SK-N-SH (cell line): Measurements from ENCODE around the gene SLC37A1. TPM values are rescaled to one million over a fixed set of nuclear protein-coding genes. Genes with fewer than 3 reads are reported as not detected.

Experiments used
- CTCF ChIA-PET: fragments of 300-600, 350-600 bp; formaldehyde crosslinking; extraction: SDS; loops from one replicate; lab custom pipeline; 2021; lab: Yijun Ruan, JAX
- POLR2A ChIA-PET: fragments of 350-600 bp; sonication (Branson Sonifier 250); formaldehyde crosslinking; extraction: SDS; loops from one replicate; lab custom pipeline; 2020; ENCODE audit warnings: antibody characterized with exemption, inconsistent platforms; lab: Yijun Ruan, JAX
- DNase-seq: peaks from one replicate; pipeline ENCODE4 v3.0.0; 2012
- H2AFZ ChIP-seq: fragments of 200-600 bp; sonication (generic); 2 replicates; pipeline ENCODE4 v1.8.1; 2016; ENCODE audit warnings: antibody characterized with exemption, mild to moderate bottlenecking, low read depth
- H3F3A ChIP-seq: fragments of 200-600 bp; sonication (generic); replicated peaks from 2 replicates; pipeline ENCODE3; 2016; ENCODE audit warnings: antibody characterized with exemption, mild to moderate bottlenecking; ENCODE audit not compliant: insufficient read depth
- H3K27ac ChIP-seq, 2 experiments: fragments of 200-500 bp in 1 of 2; fragments of 200-600 bp in 1 of 2; sonication (Bioruptor generic) in 1 of 2; sonication (generic), shearing (Covaris generic) in 1 of 2; 2 replicates each; pipeline versions ENCODE4 v1.5.1 to v1.6.1; 2014 to 2016; ENCODE audit warnings: low read depth in 2 of 2, inconsistent platforms in 1 of 2, low read length in 1 of 2, mild to moderate bottlenecking in 1 of 2, mixed read lengths in 1 of 2
- H3K27me3 ChIP-seq: fragments of 200-600 bp; sonication (generic), shearing (Covaris generic); 2 replicates; pipeline ENCODE4 v1.6.1; 2016; ENCODE audit warnings: mixed run types; ENCODE audit not compliant: insufficient read depth
- H3K36me3 ChIP-seq, 2 experiments: fragments of 200-500 bp in 1 of 2; fragments of 200-600 bp in 1 of 2; sonication (Bioruptor generic) in 1 of 2; sonication (generic) in 1 of 2; replicated peaks in 1 of 2; 2 replicates each; pipeline versions ENCODE3 to v1.5.1; 2014 to 2016; ENCODE audit warnings: low read length in 1 of 2, mild to moderate bottlenecking in 1 of 2; ENCODE audit not compliant: insufficient read depth in 2 of 2, control insufficient read depth in 1 of 2
- H3K4me1 ChIP-seq, 2 experiments: fragments of 200-500 bp in 1 of 2; fragments of 200-600 bp in 1 of 2; sonication (Bioruptor generic) in 1 of 2; sonication (generic), shearing (Covaris generic) in 1 of 2; 2 replicates each; pipeline versions ENCODE4 v1.5.1 to v1.6.1; 2014 to 2016; ENCODE audit warnings: low read depth in 1 of 2, low read length in 1 of 2, mixed run types in 1 of 2; ENCODE audit not compliant: insufficient read depth in 2 of 2, control insufficient read depth in 1 of 2
- H3K4me2 ChIP-seq: fragments of 200-600 bp; sonication (generic), shearing (Covaris generic); 2 replicates; pipeline ENCODE4 v1.6.1; 2017; ENCODE audit warnings: mixed run types
- H3K4me3 ChIP-seq, 2 experiments: fragments of 200-500 bp in 1 of 2; fragments of 200-600 bp in 1 of 2; sonication (Bioruptor generic) in 1 of 2; sonication (generic), shearing (Covaris generic) in 1 of 2; 2 replicates each; pipeline versions ENCODE4 v1.5.1 to v1.8.1; 2014 to 2016; ENCODE audit warnings: low read depth in 2 of 2, inconsistent platforms in 1 of 2, low read length in 1 of 2, mild to moderate bottlenecking in 1 of 2, mixed read lengths in 1 of 2, moderate library complexity in 1 of 2
- H3K79me2 ChIP-seq: fragments of 200-600 bp; sonication (generic); 2 replicates; pipeline ENCODE4 v1.8.1; 2017; ENCODE audit warnings: mild to moderate bottlenecking; ENCODE audit not compliant: insufficient read depth
- H3K9ac ChIP-seq: fragments of 200-600 bp; sonication (generic); 2 replicates; pipeline ENCODE4 v1.6.1; 2017; ENCODE audit warnings: mixed run types
- H3K9me2 ChIP-seq: fragments of 200-600 bp; sonication (generic); 2 replicates; pipeline ENCODE4 v1.6.1; 2017; ENCODE audit warnings: mixed run types
- H3K9me3 ChIP-seq: fragments of 200-600 bp; sonication (generic); 2 replicates; pipeline ENCODE4 v1.6.1; 2017; ENCODE audit warnings: mixed run types, mild to moderate bottlenecking, moderate library complexity
- H4K20me1 ChIP-seq: fragments of 200-600 bp; sonication (generic); 2 replicates; pipeline ENCODE4 v1.6.1; 2017; ENCODE audit warnings: mild to moderate bottlenecking, mixed run types; ENCODE audit not compliant: insufficient read depth
- CHD2 ChIP-seq: fragments of 150-350 bp; IDR thresholded peaks from 2 replicates; pipeline ENCODE4 v1.6.1; 2018; ENCODE audit warnings: low read length; ENCODE audit not compliant: partially characterized antibody
- ELF1 ChIP-seq: IDR thresholded peaks from 2 replicates; pipeline ENCODE4 v1.4.0; 2012
- EZH2phosphoT487 ChIP-seq: fragments of 200-600 bp; sonication (generic); IDR thresholded peaks from 2 replicates; pipeline ENCODE4 v1.6.1; 2017; ENCODE audit warnings: low read depth, mixed run types, mild to moderate bottlenecking, antibody characterized with exemption, moderate library complexity, borderline replicate concordance
- FOSL2 ChIP-seq: IDR thresholded peaks from 2 replicates; pipeline ENCODE4 v1.4.0; 2012; ENCODE audit warnings: low read depth, mild to moderate bottlenecking, moderate library complexity, borderline replicate concordance
- FOXJ3 ChIP-seq: sonication (generic); formaldehyde crosslinking; IDR thresholded peaks from 2 replicates; pipeline ENCODE4 v1.5.1; 2020; ENCODE audit warnings: mild to moderate bottlenecking, missing genetic modification reagents
- GABPA ChIP-seq: IDR thresholded peaks from 2 replicates; pipeline ENCODE4 v1.4.0; 2012; ENCODE audit warnings: low read depth, mild to moderate bottlenecking
- GATA2 ChIP-seq: sonication (generic); formaldehyde crosslinking; IDR thresholded peaks from 2 replicates; pipeline ENCODE4 v1.5.0; 2020; ENCODE audit warnings: mild to moderate bottlenecking, missing genetic modification reagents
- JUND ChIP-seq: IDR thresholded peaks from 2 replicates; pipeline ENCODE4 v1.4.0; 2012
- POLR2AphosphoS5 ChIP-seq: IDR thresholded peaks from 2 replicates; pipeline ENCODE4 v1.6.1; 2012; ENCODE audit warnings: low read depth, low read length
- RAD21 ChIP-seq: IDR thresholded peaks from 2 replicates; pipeline ENCODE4 v1.6.1; 2012; ENCODE audit warnings: mild to moderate bottlenecking, low read length
- REST ChIP-seq: IDR thresholded peaks from 2 replicates; pipeline ENCODE4 v1.6.1; 2012; ENCODE audit warnings: mild to moderate bottlenecking, low read depth, low read length, moderate library complexity
- RXRA ChIP-seq: IDR thresholded peaks from 2 replicates; pipeline ENCODE4 v1.4.0; 2012; ENCODE audit warnings: low read depth, mild to moderate bottlenecking, borderline replicate concordance
- SIN3A ChIP-seq: IDR thresholded peaks from 2 replicates; pipeline ENCODE4 v1.6.1; 2012; ENCODE audit warnings: low read depth, mild to moderate bottlenecking, low read length, moderate library complexity, borderline replicate concordance
- USF1 ChIP-seq: IDR thresholded peaks from 2 replicates; pipeline ENCODE4 v1.4.0; 2012; ENCODE audit warnings: low read depth, borderline replicate concordance
- WGBS: methylation state at CpG from one replicate; pipeline ENCODE4 v1.1.6; 2017; ENCODE audit warnings: low lambda C conversion rate; 5-methylcytosine and 5-hydroxymethylcytosine counted together
- polyA plus RNA-seq, 3 experiments: library from polyadenylated mRNA; depleted of rRNA; stranded (reverse); fragments of >200 nt; gene quantifications; 2 replicates each; pipeline ENCODE4 v1.2.3, GENCODE V29; 2012

The SLC37A1 gene
- polyA plus RNA-seq, 1 of the 3 experiments (the other 2 are of a cell fraction): 2.8 TPM

GRCh38 chr21:42480736-42481135 is 32.9 kb upstream of the SLC37A1 start (continued):
- TF ChIP-seq GABPA: no peak
- TF ChIP-seq POLR2AphosphoS5: no peak
- no peak for TF ChIP-seq FOSL2

GRCh38 chr21:42481169-42481568 is 32.5 kb upstream of the SLC37A1 start:
- Histone ChIP-seq H3F3A (no peaks in the 10 kb centered on the region), H3K4me3 (no peak overlapping the region), H4K20me1 (no peaks in the 10 kb centered on the region), H3K9ac (no peak overlapping the region), H3K4me1 (no peaks in the 10 kb centered on the region; a peak in 1 of 4 replicates), H3K9me3 (no peaks in the 10 kb centered on the region), H2AFZ (no peak overlapping the region), H3K4me2 (no peak overlapping the region), H3K79me2 (no peaks in the 10 kb centered on the region), H3K27ac (no peak overlapping the region), H3K27me3 (no peaks in the 10 kb centered on the region; the same call in 1 of the 2 replicates), H3K36me3 (no peaks in the 10 kb centered on the region), H3K9me2 (no peaks in the 10 kb centered on the region; the same call in 1 of the 2 replicates)
- ChIA-PET CTCF (interaction anchor here (1.0 kb wide), 1 partner anchor 14 kb away, joined by 3 read pairs; no protein-coding TSS in a partner anchor), POLR2A (no interaction called here)
- 60% methylated on average over 4 of the region's 4 CpGs for WGBS
- TF ChIP-seq JUND: no peak
- no peak for TF ChIP-seq RAD21
- TF ChIP-seq RXRA: no peak
- TF ChIP-seq ELF1: no peak
- TF ChIP-seq USF1: no peak
- TF ChIP-seq SIN3A: no peak
- TF ChIP-seq FOXJ3 (CRISPR knock-in tag): no peak
- no peak for TF ChIP-seq GATA2 (CRISPR knock-in tag)
- TF ChIP-seq EZH2phosphoT487: no peak
- no peak for TF ChIP-seq REST
- no peak for TF ChIP-seq CHD2
- no peak for DNase-seq
